Neutrophil (primary cell): Measurements from ENCODE around the gene CLBA1.

ENCODE experiments used
- H3K27ac ChIP-seq: fragments of 200-600 bp; sonication (generic); 2 replicates; pipeline ENCODE4 v1.5.1; 2016; ENCODE audit warnings: mild to moderate bottlenecking, moderate library complexity
- H3K27me3 ChIP-seq: fragments of 200-600 bp; sonication (generic); 2 replicates; pipeline ENCODE4 v1.6.0; 2016; ENCODE audit warnings: mild to moderate bottlenecking
- H3K36me3 ChIP-seq: fragments of 200-600 bp; sonication (generic); 2 replicates; pipeline ENCODE4 v1.5.1; 2017
- H3K4me1 ChIP-seq, 2 experiments: fragments of 200-600 bp in 1 of 2; sonication (generic) in 1 of 2; 1 replicate in 1 of 2; 2 replicates in 1 of 2; pipeline versions ENCODE4 v1.5.1 to v1.6.1; 2013 to 2016; ENCODE audit warnings: low read depth in 1 of 2, low read length in 1 of 2, mild to moderate bottlenecking in 1 of 2, moderate library complexity in 1 of 2; ENCODE audit not compliant: control insufficient read depth in 1 of 2, insufficient read depth in 1 of 2
- H3K4me3 ChIP-seq, 2 experiments: fragments of 200-600 bp in 1 of 2; sonication (generic) in 1 of 2; 1 replicate in 1 of 2; 2 replicates in 1 of 2; pipeline ENCODE4 v1.5.1; 2013 to 2016; ENCODE audit warnings: low read depth in 1 of 2, low read length in 1 of 2, mild to moderate bottlenecking in 1 of 2, moderate library complexity in 1 of 2
- H3K9me3 ChIP-seq: fragments of 200-600 bp; sonication (generic); 2 replicates; pipeline ENCODE4 v1.5.1; 2016
- TF ChIP-seq, protein P1 (sequence below): fragments of 200-600 bp; sonication (generic); IDR thresholded peaks from 2 replicates; pipeline ENCODE4 v1.5.1; 2016; ENCODE audit warnings: antibody characterized with exemption

CLBA1 gene

DNA sequence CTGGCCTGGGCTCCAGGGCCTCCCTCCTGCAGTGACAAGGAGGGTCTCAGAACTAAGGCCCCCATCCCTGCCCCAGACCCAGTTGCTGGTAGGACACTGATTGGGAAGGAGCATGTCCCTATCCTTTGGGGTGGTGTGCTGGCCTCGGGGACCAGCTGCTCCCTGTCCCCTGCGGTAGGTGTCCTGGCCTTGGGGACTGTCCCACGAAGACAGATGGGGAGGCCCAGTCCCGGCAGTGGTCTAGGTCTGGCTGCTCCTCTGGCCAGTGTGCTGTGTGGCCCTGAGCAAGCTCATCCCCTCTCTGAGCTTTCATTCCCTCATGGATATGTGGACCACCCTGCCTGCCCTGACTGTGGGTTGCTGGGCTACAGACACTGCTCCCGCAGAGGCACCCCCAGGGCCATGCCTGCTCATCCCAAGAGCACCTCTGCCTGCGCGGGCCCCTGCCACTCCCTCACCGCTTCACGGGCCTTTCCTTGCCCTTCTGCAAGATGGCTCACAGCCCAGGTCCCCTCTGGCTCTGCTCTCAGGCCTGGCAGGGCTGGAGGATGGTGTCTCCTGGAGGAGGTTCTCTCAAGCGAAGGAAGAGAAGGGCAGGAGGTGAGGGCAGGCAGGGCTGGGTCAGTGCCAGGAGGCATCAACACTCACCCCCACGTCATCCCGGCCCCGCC is 19.9 kb upstream of the CLBA1 start:
- TF ChIP-seq, protein P1, sequence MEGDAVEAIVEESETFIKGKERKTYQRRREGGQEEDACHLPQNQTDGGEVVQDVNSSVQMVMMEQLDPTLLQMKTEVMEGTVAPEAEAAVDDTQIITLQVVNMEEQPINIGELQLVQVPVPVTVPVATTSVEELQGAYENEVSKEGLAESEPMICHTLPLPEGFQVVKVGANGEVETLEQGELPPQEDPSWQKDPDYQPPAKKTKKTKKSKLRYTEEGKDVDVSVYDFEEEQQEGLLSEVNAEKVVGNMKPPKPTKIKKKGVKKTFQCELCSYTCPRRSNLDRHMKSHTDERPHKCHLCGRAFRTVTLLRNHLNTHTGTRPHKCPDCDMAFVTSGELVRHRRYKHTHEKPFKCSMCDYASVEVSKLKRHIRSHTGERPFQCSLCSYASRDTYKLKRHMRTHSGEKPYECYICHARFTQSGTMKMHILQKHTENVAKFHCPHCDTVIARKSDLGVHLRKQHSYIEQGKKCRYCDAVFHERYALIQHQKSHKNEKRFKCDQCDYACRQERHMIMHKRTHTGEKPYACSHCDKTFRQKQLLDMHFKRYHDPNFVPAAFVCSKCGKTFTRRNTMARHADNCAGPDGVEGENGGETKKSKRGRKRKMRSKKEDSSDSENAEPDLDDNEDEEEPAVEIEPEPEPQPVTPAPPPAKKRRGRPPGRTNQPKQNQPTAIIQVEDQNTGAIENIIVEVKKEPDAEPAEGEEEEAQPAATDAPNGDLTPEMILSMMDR: no peak
- Histone ChIP-seq H3K27me3 (peaks cover 52% of the 10 kb centered on the region), H3K9me3 (no peaks in the 10 kb centered on the region), H3K27ac (no peak overlapping the region), H3K36me3 (no peaks in the 10 kb centered on the region), H3K4me1 (no peaks in the 10 kb centered on the region), H3K4me3 (no peak overlapping the region)

GRCh38 chr14:104966261-104966865 is 19.2 kb upstream of the CLBA1 start:
- H3K27me3 ChIP-seq: peaks cover 49% of the 10 kb centered on the region
- H3K4me3 ChIP-seq: no peak overlapping the region
- no peaks in the 10 kb centered on the region for H3K9me3 ChIP-seq
- TF ChIP-seq, protein P1: no peak
- H3K27ac ChIP-seq: no peak overlapping the region
- no peaks in the 10 kb centered on the region for H3K36me3 ChIP-seq
- H3K4me1 ChIP-seq: no peaks in the 10 kb centered on the region

GRCh38 chr14:104966981-104967385 is 18.6 kb upstream of the CLBA1 start:
- H3K36me3 ChIP-seq: no peaks in the 10 kb centered on the region
- H3K4me1 ChIP-seq: no peaks in the 10 kb centered on the region
- H3K4me3 ChIP-seq: no peak overlapping the region
- TF ChIP-seq, protein P1: no peak
- H3K27me3 ChIP-seq: peaks cover 46% of the 10 kb centered on the region
- H3K27ac ChIP-seq: no peak overlapping the region
- H3K9me3 ChIP-seq: no peaks in the 10 kb centered on the region

DNA sequence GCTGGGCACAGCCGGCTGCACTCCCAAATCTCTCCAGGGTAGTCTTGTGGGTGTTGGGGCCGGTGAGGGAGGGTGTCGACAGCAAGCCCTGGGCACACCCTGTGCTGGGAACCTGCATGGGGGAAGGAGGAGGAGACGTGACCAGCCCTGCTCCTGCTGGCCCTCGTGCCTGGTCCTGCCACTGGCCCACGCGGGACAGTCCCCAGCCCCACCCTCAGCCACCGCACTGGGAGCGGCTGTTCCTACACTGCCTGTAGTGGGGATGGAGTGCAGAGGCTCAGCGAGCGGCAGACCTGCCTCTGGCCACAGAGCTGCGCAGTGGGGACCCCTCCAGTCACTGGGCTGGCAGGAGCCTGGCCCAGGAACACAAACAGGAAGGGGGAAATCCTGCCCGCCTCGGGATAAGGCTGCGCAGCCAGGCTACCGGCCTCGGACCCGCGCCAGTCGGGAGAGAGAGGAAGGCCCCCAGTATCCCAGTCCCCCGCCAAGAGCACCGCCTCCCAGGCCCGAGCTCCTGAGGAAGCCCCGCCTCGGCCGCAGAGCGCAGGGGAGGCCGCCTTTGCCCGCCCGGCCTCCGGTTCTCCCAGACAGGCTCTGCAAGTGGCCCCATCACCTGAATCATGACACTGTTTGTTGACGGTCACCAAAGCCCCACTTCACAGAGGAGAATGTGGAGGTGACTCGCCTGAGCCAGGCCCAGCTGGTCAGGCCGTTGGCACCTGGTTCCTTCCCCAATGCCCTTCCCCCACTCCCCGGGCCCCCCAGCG is 18.0 kb upstream of the CLBA1 start:
- TF ChIP-seq, protein P1: no peak
- Histone ChIP-seq H3K9me3 (no peaks in the 10 kb centered on the region), H3K4me3 (no peak overlapping the region), H3K27ac (no peak overlapping the region), H3K36me3 (no peaks in the 10 kb centered on the region), H3K4me1 (no peaks in the 10 kb centered on the region), H3K27me3 (peaks cover 44% of the 10 kb centered on the region)

DNA sequence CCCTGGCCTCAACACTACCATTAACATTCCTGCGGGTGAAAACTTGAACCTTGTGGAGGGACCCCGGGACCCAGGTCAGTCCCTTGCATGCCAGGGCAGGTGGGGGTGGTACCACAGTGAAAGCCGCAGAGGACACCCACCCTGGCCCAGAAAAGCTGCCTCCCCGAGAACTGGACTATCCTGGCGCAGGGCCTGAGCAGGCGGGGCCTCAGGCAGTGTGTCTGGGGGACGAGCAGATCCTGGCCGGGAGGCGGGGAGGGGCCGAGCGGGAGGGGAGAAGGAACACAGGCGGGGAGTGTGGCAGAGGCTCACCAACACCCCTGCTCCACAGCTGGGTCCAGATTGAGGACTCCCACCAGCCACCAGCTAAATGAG is 17.4 kb upstream of the CLBA1 start:
- TF ChIP-seq, protein P1: no peak
- H3K36me3 ChIP-seq: no peaks in the 10 kb centered on the region
- H3K4me3 ChIP-seq: no peak overlapping the region
- no peaks in the 10 kb centered on the region for H3K4me1 ChIP-seq
- H3K27ac ChIP-seq: no peak overlapping the region
- H3K9me3 ChIP-seq: no peaks in the 10 kb centered on the region
- peaks cover 44% of the 10 kb centered on the region for H3K27me3 ChIP-seq
